Measurements from ENCODE around the gene MBNL3.

DNA sequence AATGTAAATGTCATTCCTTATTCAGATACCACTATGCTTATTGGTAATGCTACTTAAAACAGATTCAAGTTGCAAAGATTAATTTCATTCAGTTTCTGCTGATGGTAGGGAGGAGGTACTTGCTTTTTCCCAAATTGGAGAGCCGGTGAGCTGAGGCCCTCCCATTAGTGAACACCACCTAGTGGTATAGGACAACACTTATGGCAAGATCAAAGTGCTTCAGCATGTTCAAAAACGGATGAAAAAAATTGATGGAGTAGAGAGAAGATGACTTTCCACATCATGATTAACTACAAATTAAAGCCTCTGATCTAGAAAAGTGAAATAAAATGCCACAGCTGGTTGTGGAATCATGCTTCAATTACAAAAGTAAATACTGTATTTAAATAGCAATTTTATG, 112.9 kb downstream of the MBNL3 start:
- no peak for TF ChIP-seq POLR2AphosphoS5 (IDR thresholded peaks at IDR 0.05)
- TF ChIP-seq CTCF (IDR thresholded peaks at IDR 0.05) = no peak
- TF ChIP-seq EP300 (IDR thresholded peaks at IDR 0.05) = no peak

Data from sigmoid colon (tissue), 4 donors.